ENCODE measurements around the gene ZDHHC1. TPM values are rescaled to one million over a fixed set of nuclear protein-coding genes. Genes with fewer than 3 reads are reported as not detected.

ZDHHC1 gene
- total RNA-seq, 2 donors from 2014 or later = 20.3 to 69.8 TPM

- TF ChIP-seq CTCF (IDR thresholded peaks at IDR 0.05) (no peak), POLR2AphosphoS5 (IDR thresholded peaks at IDR 0.05) (no peak), POLR2A (IDR thresholded peaks at IDR 0.05) (no peak)
- Histone ChIP-seq H3K27me3 (replicated peaks; ENCODE audit: insufficient read depth) (no peaks in the 10 kb centered on the region), H3K4me3 (no peak overlapping the region), H3K4me1 (replicated peaks) (peaks cover under 1% of the 10 kb centered on the region), H3K36me3 (no peaks in the 10 kb centered on the region), H3K27ac (no peak overlapping the region), H3K9me3 (no peaks in the 10 kb centered on the region)
- 97% methylated on average over 2 of the region's 2 CpGs for WGBS
- intact Hi-C loops (cut with DNase I) = no loop called here
- DNase-seq (ENCODE audit: low spot score) = no peak
Observed at GRCh38 chr16:67388591-67388990, 27.7 kb downstream of the ZDHHC1 start.

- DNase-seq (ENCODE audit: low spot score) = no peak
- H3K4me1 ChIP-seq (replicated peaks) = no peaks in the 10 kb centered on the region
- intact Hi-C loops (cut with DNase I) = no loop called here
- H3K27me3 ChIP-seq (replicated peaks; ENCODE audit: insufficient read depth) = no peaks in the 10 kb centered on the region
- H3K36me3 ChIP-seq = no peaks in the 10 kb centered on the region
- H3K27ac ChIP-seq = no peak overlapping the region
- H3K4me3 ChIP-seq = no peak overlapping the region
- TF ChIP-seq CTCF (IDR thresholded peaks at IDR 0.05) = no peak
- TF ChIP-seq POLR2A (IDR thresholded peaks at IDR 0.05) = no peak
- TF ChIP-seq POLR2AphosphoS5 (IDR thresholded peaks at IDR 0.05) = no peak
- H3K9me3 ChIP-seq = no peaks in the 10 kb centered on the region
- WGBS = 88% methylated on average over 8 of the region's 8 CpGs
Observed at GRCh38 chr16:67388191-67388590, 28.1 kb downstream of the ZDHHC1 start.

- DNase-seq (ENCODE audit: low spot score) = no peak
- WGBS = 89% methylated on average over 8 of the region's 8 CpGs
- no peaks in the 10 kb centered on the region for H3K4me1 ChIP-seq (replicated peaks)
- H3K4me3 ChIP-seq = no peak overlapping the region
- intact Hi-C loops (cut with DNase I) = no loop called here
- H3K27me3 ChIP-seq (replicated peaks; ENCODE audit: insufficient read depth) = no peaks in the 10 kb centered on the region
- H3K27ac ChIP-seq = no peak overlapping the region
- H3K36me3 ChIP-seq = no peaks in the 10 kb centered on the region
- H3K9me3 ChIP-seq = no peaks in the 10 kb centered on the region
- TF ChIP-seq POLR2AphosphoS5 (IDR thresholded peaks at IDR 0.05) = no peak
- TF ChIP-seq POLR2A (IDR thresholded peaks at IDR 0.05) = no peak
- TF ChIP-seq CTCF (IDR thresholded peaks at IDR 0.05) = no peak
Observed at GRCh38 chr16:67387479-67388079, 28.7 kb downstream of the ZDHHC1 start.

GRCh38 chr16:67386861-67387455 lies 29.3 kb downstream of the ZDHHC1 start:
- intact Hi-C loops (cut with DNase I) = no loop called here
- Histone ChIP-seq H3K4me3 (no peak overlapping the region), H3K27ac (no peak overlapping the region), H3K4me1 (replicated peaks) (no peaks in the 10 kb centered on the region), H3K27me3 (replicated peaks; ENCODE audit: insufficient read depth) (no peaks in the 10 kb centered on the region), H3K36me3 (no peaks in the 10 kb centered on the region), H3K9me3 (no peaks in the 10 kb centered on the region)
- TF ChIP-seq POLR2AphosphoS5 (IDR thresholded peaks at IDR 0.05) = no peak
- TF ChIP-seq POLR2A (IDR thresholded peaks at IDR 0.05) = no peak
- TF ChIP-seq CTCF (IDR thresholded peaks at IDR 0.05) = no peak
- 94% methylated on average over 5 of the region's 5 CpGs for WGBS
- no peak for DNase-seq (ENCODE audit: low spot score)

All from prostate gland (tissue), 2 donors.